AG09309 (cell line): ENCODE data around the gene PKLR.

Source experiments
- DNase-seq: peaks from one replicate; pipeline ENCODE4 v3.0.0-alpha.2; 2010; ENCODE audit warnings: low read depth
- H3K4me3 ChIP-seq: 2 replicates; pipeline ENCODE4 v1.5.1; 2011; ENCODE audit warnings: mild to moderate bottlenecking, low read depth, low read length, moderate library complexity; ENCODE audit not compliant: control insufficient read depth
- TF ChIP-seq, protein P1 (sequence below): IDR thresholded peaks from 2 replicates; pipeline ENCODE4 v1.5.1; 2011; ENCODE audit warnings: mild to moderate bottlenecking, low read depth, low read length, inconsistent platforms; ENCODE audit not compliant: insufficient read depth, control insufficient read depth; ENCODE audit errors: missing control alignments

The PKLR gene

DNA sequence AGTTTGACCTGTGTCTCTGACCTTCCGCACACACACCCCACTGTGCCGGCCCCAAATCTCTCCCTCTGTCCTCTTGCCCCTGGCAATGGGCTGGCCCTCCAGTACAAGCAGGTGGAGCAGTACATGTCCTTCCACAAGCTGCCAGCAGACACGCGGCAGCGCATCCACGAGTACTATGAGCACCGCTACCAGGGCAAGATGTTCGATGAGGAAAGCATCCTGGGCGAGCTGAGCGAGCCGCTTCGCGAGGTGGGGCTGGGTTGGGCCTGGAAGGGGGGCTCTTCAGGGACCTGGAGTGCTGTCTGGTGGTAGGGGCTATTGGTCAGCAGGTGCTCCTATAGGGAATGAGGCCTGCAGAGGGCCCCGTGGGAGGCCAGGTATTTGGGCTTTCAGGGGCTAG is 16.2 kb downstream of the PKLR start:
- TF ChIP-seq, protein P1, sequence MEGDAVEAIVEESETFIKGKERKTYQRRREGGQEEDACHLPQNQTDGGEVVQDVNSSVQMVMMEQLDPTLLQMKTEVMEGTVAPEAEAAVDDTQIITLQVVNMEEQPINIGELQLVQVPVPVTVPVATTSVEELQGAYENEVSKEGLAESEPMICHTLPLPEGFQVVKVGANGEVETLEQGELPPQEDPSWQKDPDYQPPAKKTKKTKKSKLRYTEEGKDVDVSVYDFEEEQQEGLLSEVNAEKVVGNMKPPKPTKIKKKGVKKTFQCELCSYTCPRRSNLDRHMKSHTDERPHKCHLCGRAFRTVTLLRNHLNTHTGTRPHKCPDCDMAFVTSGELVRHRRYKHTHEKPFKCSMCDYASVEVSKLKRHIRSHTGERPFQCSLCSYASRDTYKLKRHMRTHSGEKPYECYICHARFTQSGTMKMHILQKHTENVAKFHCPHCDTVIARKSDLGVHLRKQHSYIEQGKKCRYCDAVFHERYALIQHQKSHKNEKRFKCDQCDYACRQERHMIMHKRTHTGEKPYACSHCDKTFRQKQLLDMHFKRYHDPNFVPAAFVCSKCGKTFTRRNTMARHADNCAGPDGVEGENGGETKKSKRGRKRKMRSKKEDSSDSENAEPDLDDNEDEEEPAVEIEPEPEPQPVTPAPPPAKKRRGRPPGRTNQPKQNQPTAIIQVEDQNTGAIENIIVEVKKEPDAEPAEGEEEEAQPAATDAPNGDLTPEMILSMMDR, result no peak

DNA sequence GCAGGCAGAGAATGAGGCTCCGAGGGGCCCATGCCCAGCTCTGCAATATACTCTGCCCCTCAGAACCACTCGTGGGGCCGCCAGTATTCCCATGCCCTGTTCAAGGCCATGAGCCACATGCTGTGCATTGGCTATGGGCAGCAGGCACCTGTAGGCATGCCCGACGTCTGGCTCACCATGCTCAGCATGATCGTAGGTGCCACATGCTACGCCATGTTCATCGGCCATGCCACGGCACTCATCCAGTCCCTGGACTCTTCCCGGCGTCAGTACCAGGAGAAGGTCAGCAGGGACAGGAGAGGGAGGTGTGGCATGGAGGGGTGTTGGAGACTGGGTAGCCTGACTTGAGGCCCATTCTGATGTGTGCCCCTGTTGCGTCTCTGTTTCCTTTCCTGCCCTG is 16.8 kb downstream of the PKLR start:
- TF ChIP-seq, protein P1, result no peak
- no peak overlapping the region for H3K4me3 ChIP-seq
- DNase-seq, result no peak

More for the DNA sequence above, 16.2 kb downstream of the PKLR start:
- no peak for DNase-seq
- H3K4me3 ChIP-seq, result no peak overlapping the region

DNA sequence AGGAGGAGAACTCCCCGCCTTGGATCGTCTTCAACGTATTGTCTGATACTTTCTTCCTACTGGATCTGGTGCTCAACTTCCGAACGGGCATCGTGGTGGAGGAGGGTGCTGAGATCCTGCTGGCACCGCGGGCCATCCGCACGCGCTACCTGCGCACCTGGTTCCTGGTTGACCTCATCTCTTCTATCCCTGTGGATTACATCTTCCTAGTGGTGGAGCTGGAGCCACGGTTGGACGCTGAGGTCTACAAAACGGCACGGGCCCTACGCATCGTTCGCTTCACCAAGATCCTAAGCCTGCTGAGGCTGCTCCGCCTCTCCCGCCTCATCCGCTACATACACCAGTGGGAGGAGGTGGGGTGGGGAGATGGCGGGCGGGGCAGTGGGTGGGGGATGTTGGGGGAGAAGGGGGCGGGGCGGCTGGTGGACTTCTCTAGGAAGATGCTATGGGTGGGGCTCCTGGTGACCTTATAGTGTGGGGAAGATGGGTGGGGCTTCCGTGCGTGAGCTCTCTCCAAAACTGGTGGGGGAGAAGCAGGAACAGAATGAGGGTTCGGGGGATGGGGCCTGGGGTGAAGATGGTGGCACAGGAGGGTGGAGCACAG is 18.6 kb downstream of the PKLR start:
- no peak for DNase-seq
- TF ChIP-seq, protein P1, result no peak
- no peak overlapping the region for H3K4me3 ChIP-seq

DNA sequence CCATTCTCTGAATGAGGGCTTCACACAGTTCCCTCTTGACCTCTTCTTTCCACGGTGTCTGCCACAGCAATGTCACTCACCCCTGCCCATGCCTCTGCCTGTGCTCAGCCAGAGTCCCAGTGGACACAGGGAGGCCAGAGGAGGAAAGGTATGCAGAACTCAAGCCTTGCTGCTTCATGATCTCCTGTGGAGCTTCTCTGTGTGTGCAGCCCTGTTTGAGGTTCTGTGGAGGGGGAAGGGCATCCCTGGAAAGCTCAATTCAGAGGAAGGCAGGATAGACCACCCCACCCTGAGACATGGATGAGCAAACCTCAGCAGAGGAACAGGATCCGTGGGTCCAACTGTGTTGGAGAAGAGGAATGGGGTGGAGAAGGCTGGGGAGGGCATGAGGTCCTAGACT is 22.0 kb downstream of the PKLR start:
- H3K4me3 ChIP-seq, result no peak overlapping the region
- TF ChIP-seq, protein P1, result no peak
- no peak for DNase-seq

DNA sequence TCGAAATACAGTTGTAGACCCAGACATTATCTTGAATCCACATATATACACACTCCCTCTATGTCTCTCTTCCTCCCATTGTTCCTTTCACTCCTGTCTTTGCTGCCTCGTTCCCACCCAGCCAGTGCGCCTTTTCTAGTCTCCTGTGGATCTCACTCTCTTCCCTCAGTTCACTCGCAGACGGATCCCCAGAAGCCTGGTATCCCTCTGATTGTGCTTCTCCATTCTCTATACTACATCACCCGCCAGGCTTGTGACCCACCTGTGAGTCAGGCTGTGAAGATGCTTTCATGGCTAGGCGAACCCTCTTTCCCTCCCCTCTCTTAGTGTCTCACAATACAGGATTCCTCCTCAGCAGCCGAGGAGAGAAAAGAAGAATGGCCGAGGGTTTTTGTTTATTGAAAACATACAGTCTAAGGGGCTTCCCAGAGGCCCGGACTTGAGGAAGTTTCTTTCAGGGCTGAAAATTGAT is 22.5 kb downstream of the PKLR start:
- TF ChIP-seq, protein P1, result no peak
- H3K4me3 ChIP-seq, result no peak overlapping the region; the same call in 1 of the 2 replicates
- no peak for DNase-seq

DNA sequence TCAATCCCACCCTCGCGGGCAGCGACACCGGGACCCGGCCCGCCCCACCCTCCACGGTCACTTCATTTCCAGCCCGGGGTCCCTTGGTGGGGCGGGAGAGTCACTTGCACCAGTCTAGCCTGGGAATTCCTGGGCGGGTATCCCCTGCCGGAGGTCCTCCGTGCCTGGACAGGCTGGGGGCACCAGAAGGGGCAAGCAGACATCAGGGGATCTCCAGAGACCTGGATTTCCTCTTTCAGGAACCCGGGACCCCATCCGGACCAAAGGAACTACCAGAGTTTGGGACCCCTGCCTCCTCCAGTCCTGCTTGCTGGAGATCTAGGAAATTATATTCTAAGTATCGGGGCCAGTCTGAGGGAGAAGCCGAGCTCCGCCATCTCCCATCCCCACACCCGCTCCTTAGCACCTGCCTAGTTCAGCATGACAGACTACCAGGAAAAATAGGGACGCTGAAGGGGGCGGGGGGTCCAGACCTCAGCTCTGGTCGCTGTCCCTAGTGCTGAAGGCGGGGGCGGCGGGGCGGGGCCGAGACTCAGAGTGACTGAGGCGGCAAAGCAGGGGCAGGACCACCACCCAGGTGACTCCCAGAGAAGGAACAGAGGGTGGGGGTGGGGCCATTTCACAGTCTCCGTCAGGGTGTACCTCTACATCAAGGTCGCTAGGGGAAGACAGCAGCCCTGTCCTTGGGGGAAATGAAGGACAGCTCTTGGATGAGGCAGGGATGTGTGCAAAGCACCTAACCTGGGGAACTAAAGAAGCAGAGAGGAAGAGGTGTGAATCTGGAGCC is 23.1 kb downstream of the PKLR start:
- no peak for DNase-seq
- TF ChIP-seq, protein P1, result peak; percentile 49
- H3K4me3 ChIP-seq, result peak overlapping the region; percentile 67
